GM23338 (cell line): ENCODE data around the gene RCOR3. TPM values are rescaled to one million over a fixed set of nuclear protein-coding genes. Genes with fewer than 3 reads are reported as not detected.

ENCODE experiments used
- ATAC-seq: fragments of 200-7000 bp; cut with Tn5 transposase; 3 replicates; pipeline ENCODE4 v1.9.1; 2020
- DNase-seq: peaks from one replicate; pipeline ENCODE4 v3.0.0-alpha.2; 2015; ENCODE audit warnings: low spot score
- H2AFZ ChIP-seq: fragments of 200-600 bp; sonication (generic); 2 replicates; pipeline ENCODE4 v1.8.0; 2016; ENCODE audit warnings: antibody characterized with exemption, mild to moderate bottlenecking, moderate library complexity
- H3F3A ChIP-seq: fragments of 200-600 bp; sonication (generic); replicated peaks from 2 replicates; pipeline ENCODE4 v1.8.0; 2017; ENCODE audit warnings: antibody characterized with exemption, mixed run types, low read depth
- H3K27ac ChIP-seq: fragments of 200-600 bp; sonication (generic); 2 replicates; pipeline ENCODE4 v1.6.1; 2016; ENCODE audit warnings: low read depth
- H3K27me3 ChIP-seq: fragments of 200-600 bp; sonication (generic); 2 replicates; pipeline ENCODE4 v1.8.0; 2016; ENCODE audit warnings: mild to moderate bottlenecking, mixed run types, moderate library complexity; ENCODE audit not compliant: insufficient read depth
- H3K36me3 ChIP-seq: fragments of 200-600 bp; sonication (generic); 2 replicates; pipeline ENCODE4 v1.8.0; 2016; ENCODE audit warnings: mild to moderate bottlenecking; ENCODE audit not compliant: insufficient read depth
- H3K4me1 ChIP-seq: fragments of 200-600 bp; sonication (generic); 2 replicates; pipeline ENCODE4 v1.8.0; 2016; ENCODE audit warnings: mild to moderate bottlenecking, moderate library complexity; ENCODE audit not compliant: insufficient read depth
- H3K4me2 ChIP-seq: fragments of 200-600 bp; sonication (generic); 2 replicates; pipeline ENCODE4 v1.7.1; 2017; ENCODE audit warnings: mixed run types
- H3K4me3 ChIP-seq: fragments of 200-600 bp; sonication (generic); 2 replicates; pipeline ENCODE4 v1.6.1; 2016; ENCODE audit warnings: mixed run types
- H3K79me2 ChIP-seq: fragments of 200-600 bp; sonication (generic); replicated peaks from 2 replicates; pipeline ENCODE4 v1.8.0; 2017; ENCODE audit warnings: mild to moderate bottlenecking; ENCODE audit not compliant: insufficient read depth
- H3K9me2 ChIP-seq: fragments of 200-600 bp; sonication (generic); 2 replicates; pipeline ENCODE4 v1.8.0; 2017; ENCODE audit not compliant: insufficient read depth
- H4K20me1 ChIP-seq: fragments of 200-600 bp; sonication (generic); replicated peaks from 2 replicates; pipeline ENCODE4 v1.8.0; 2017; ENCODE audit warnings: mild to moderate bottlenecking; ENCODE audit not compliant: insufficient read depth
- H3K27ac Mint-ChIP-seq: 2 replicates; pipeline ENCODE4 v1.8.0; 2020; ENCODE audit warnings: inconsistent platforms, mild to moderate bottlenecking, moderate library complexity, mixed read lengths
- H3K27me3 Mint-ChIP-seq: 3 replicates; pipeline ENCODE4 v1.8.0; 2022; ENCODE audit warnings: low read depth, mild to moderate bottlenecking, moderate library complexity, mixed read lengths, inconsistent platforms; ENCODE audit not compliant: insufficient read depth, poor library complexity
- H3K36me3 Mint-ChIP-seq: 3 replicates; pipeline ENCODE4 v1.8.0; 2021; ENCODE audit warnings: low read depth, mild to moderate bottlenecking, inconsistent platforms, moderate library complexity, mixed read lengths
- H3K4me1 Mint-ChIP-seq: 3 replicates; pipeline ENCODE4 v1.8.0; 2020; ENCODE audit warnings: mild to moderate bottlenecking, inconsistent platforms, mixed read lengths
- H3K4me3 Mint-ChIP-seq: 3 replicates; pipeline ENCODE4 v1.8.0; 2021; ENCODE audit warnings: moderate library complexity, mild to moderate bottlenecking, inconsistent platforms, mixed read lengths
- H3K9me3 Mint-ChIP-seq: 3 replicates; pipeline ENCODE4 v1.8.0; 2020; ENCODE audit warnings: moderate library complexity, mild to moderate bottlenecking, inconsistent platforms, mixed read lengths
- CREB1 ChIP-seq: fragments of 250-450 bp; sonication (Bioruptor Pico); IDR thresholded peaks from 2 replicates; pipeline ENCODE4 v1.5.0; 2020; ENCODE audit warnings: low read depth, mild to moderate bottlenecking, moderate library complexity
- CTCF ChIP-seq, 2 experiments: fragments of 200-600 bp in 1 of 2; sonication (generic) in 1 of 2; conservative IDR thresholded peaks; 2 replicates each; pipeline versions ENCODE4 v1.5.1 to v1.6.1; 2016 to 2017; ENCODE audit warnings: antibody characterized with exemption in 2 of 2, low read depth in 2 of 2, mild to moderate bottlenecking in 2 of 2, moderate library complexity in 1 of 2
- ETS1 ChIP-seq: IDR thresholded peaks from 2 replicates; pipeline ENCODE4 v1.6.1; 2016; ENCODE audit warnings: antibody characterized with exemption
- EZH2 ChIP-seq: fragments of 200-600 bp; sonication (generic); IDR thresholded peaks from one replicate; pipeline ENCODE4 v1.8.0; 2017; ENCODE audit warnings: antibody characterized with exemption, mild to moderate bottlenecking, low read depth; ENCODE audit not compliant: unreplicated experiment
- EZH2phosphoT487 ChIP-seq: fragments of 200-600 bp; sonication (generic); IDR thresholded peaks from one replicate; pipeline ENCODE4 v1.8.1; 2018; ENCODE audit warnings: antibody characterized with exemption; ENCODE audit not compliant: unreplicated experiment
- JUNB ChIP-seq: IDR thresholded peaks from one replicate; pipeline ENCODE4 v1.6.1; 2016; ENCODE audit warnings: antibody characterized with exemption; ENCODE audit not compliant: unreplicated experiment
- NANOG ChIP-seq: IDR thresholded peaks from 2 replicates; pipeline ENCODE4 v1.6.1; 2016; ENCODE audit warnings: antibody characterized with exemption, borderline replicate concordance
- POLR2AphosphoS5 ChIP-seq: IDR thresholded peaks from 2 replicates; pipeline ENCODE4 v1.6.1; 2016; ENCODE audit warnings: antibody characterized with exemption, low read depth
- REST ChIP-seq: IDR thresholded peaks from one replicate; pipeline ENCODE4 v1.6.1; 2018; ENCODE audit warnings: antibody characterized with exemption; ENCODE audit not compliant: unreplicated experiment
- STAT1 ChIP-seq: IDR thresholded peaks from one replicate; pipeline ENCODE4 v1.6.1; 2016; ENCODE audit warnings: antibody characterized with exemption; ENCODE audit not compliant: unreplicated experiment
- ZNF114 ChIP-seq: fragments of 250-450 bp; sonication (Bioruptor Pico); IDR thresholded peaks from 2 replicates; pipeline ENCODE4 v1.5.0; 2020; ENCODE audit warnings: mild to moderate bottlenecking, moderate library complexity
- ZNF331 ChIP-seq: fragments of 250-450 bp; sonication (Bioruptor Pico); IDR thresholded peaks from 2 replicates; pipeline ENCODE4 v1.5.0; 2020; ENCODE audit warnings: low read depth, mild to moderate bottlenecking, moderate library complexity
- ZNF462 ChIP-seq: fragments of 250-450 bp; sonication (Bioruptor Pico); IDR thresholded peaks from 2 replicates; pipeline ENCODE4 v1.5.0; 2020; ENCODE audit warnings: mild to moderate bottlenecking, moderate library complexity
- polyA plus RNA-seq: library from polyadenylated mRNA; unstranded; fragments of >200 nt; fragmentation: Nextera tagmentation; extraction: Ambion mirVana; gene quantifications from 2 replicates; pipeline ENCODE4 v1.2.1, GENCODE V29; 2016
- total RNA-seq: library from RNA; depleted of rRNA; stranded (reverse); fragments of >200 nt; shearing (Covaris generic); gene quantifications from 2 replicates; pipeline ENCODE4 v1.2.3, GENCODE V29; 2014

RCOR3 gene
- total and polyA plus RNA-seq, 2 experiments from 2014 or later: 19.4 to 26.2 TPM

- Histone ChIP-seq H3K9me2 (no peaks in the 10 kb centered on the region), H4K20me1 (peaks cover 4% of the 10 kb centered on the region; the same call in 1 of the 2 replicates), H3F3A (peaks cover 13% of the 10 kb centered on the region), H3K36me3 (peaks cover 2% of the 10 kb centered on the region; the same call in 1 of the 2 replicates), H3K4me1 (peaks cover 9% of the 10 kb centered on the region), H3K4me3 (peak overlapping the region; percentile 80), H2AFZ (no peak overlapping the region), H3K27me3 (no peaks in the 10 kb centered on the region), H3K79me2 (peaks cover 50% of the 10 kb centered on the region), H3K27ac (peak overlapping the region; percentile 42; the same call in 1 of the 2 replicates), H3K4me2 (peak overlapping the region; percentile 89)
- no peak for TF ChIP-seq ZNF462
- no peak for TF ChIP-seq POLR2AphosphoS5
- no peak for TF ChIP-seq REST
- no peak for TF ChIP-seq EZH2phosphoT487
- TF ChIP-seq ETS1: no peak
- no peak for TF ChIP-seq EZH2
- TF ChIP-seq CREB1 (CRISPR knock-in tag): no peak
- no peak for TF ChIP-seq NANOG
- TF ChIP-seq ZNF331 (CRISPR knock-in tag): no peak
- no peak for TF ChIP-seq JUNB
- TF ChIP-seq ZNF114 (CRISPR knock-in tag): no peak
- TF ChIP-seq CTCF (conservative IDR thresholded peaks at IDR 0.05; ENCODE audit: low read depth in 2 of 2): no peak
- no peak for TF ChIP-seq STAT1
- peak overlapping the region; percentile 74 for H3K27ac Mint-ChIP-seq
- H3K4me1 Mint-ChIP-seq: peaks cover 22% of the 10 kb centered on the region
- no peak for ATAC-seq
- no peaks in the 10 kb centered on the region for H3K9me3 Mint-ChIP-seq
- H3K4me3 Mint-ChIP-seq: peak overlapping the region; percentile 76
- no peak for DNase-seq
- peaks cover 21% of the 10 kb centered on the region for H3K27me3 Mint-ChIP-seq
- H3K36me3 Mint-ChIP-seq: peaks cover 23% of the 10 kb centered on the region; the same call in 2 of the 3 replicates
Measured at GRCh38 chr1:211261229-211261628, 2.1 kb downstream of the RCOR3 start.
